ENCODE measurements around the gene C1orf226. TPM values are rescaled to one million over a fixed set of nuclear protein-coding genes. Genes with fewer than 3 reads are reported as not detected.

Gene C1orf226
- total and polyA plus RNA-seq, 2 of the 4 experiments (the other 2 are of a cell fraction), result under 0.01 to 0.10 TPM

GRCh38 chr1:162386292-162387225 is 5.0 kb downstream of the C1orf226 start:
- H2BK20ac ChIP-seq (ENCODE audit: low read depth, low read length), result no peak overlapping the region
- H3K9ac ChIP-seq (ENCODE audit: low read depth, low read length), result no peak overlapping the region
- H2AK9ac ChIP-seq (replicated peaks; ENCODE audit: low read depth, low read length, poor library complexity), result no peak overlapping the region
- in situ Hi-C loops (cut with MboI; ENCODE audit: low sequenced_read_pairs), result loop anchor here (25.0 kb wide), 1 partner anchor 599 kb away; no protein-coding TSS in a partner anchor
- no peak overlapping the region for H2AFZ ChIP-seq (replicated peaks; ENCODE audit: low read length, poor library complexity)
- no peak overlapping the region for H2AK5ac ChIP-seq (ENCODE audit: low read depth, low read length)
- WGBS, 2 experiments (ENCODE audit: extremely low coverage in 2 of 2, insufficient read length in 1 of 2), result 50% methylated on average over 2 of the region's 8 CpGs; no CpG with 5 or more reads in 1 of the 2 experiments
- BruUV-seq (replicated peaks), result no TSS peak
- no peak overlapping the region for H3K4me3 ChIP-seq (ENCODE audit: insufficient read depth, low read depth, low read length)
- no peak overlapping the region for H3K23ac ChIP-seq (ENCODE audit: low read depth, low read length)
- no peak overlapping the region for H4K91ac ChIP-seq (ENCODE audit: insufficient read depth, low read depth, low read length)
- H3K56ac ChIP-seq (ENCODE audit: extremely low read depth, insufficient read depth, low read length), result no peak overlapping the region
- no peak overlapping the region for H2BK15ac ChIP-seq (ENCODE audit: low read depth, low read length)
- dilution Hi-C loops (cut with HindIII; ENCODE audit: low sequenced_read_pairs, unreplicated experiment), result no loop called here
- no peak overlapping the region for H4K8ac ChIP-seq (ENCODE audit: low read depth in 2 of 2, low read length in 2 of 2)
- no peak overlapping the region for H4K5ac ChIP-seq (ENCODE audit: low read depth, low read length)
- H3K27me3 ChIP-seq (ENCODE audit: control insufficient read depth, insufficient read depth, low read length), result peaks cover 30% of the 10 kb centered on the region
- no peaks in the 10 kb centered on the region for H3K79me1 ChIP-seq (ENCODE audit: low read depth in 1 of 2, low read length in 2 of 2)
- H2BK5ac ChIP-seq (ENCODE audit: low read depth, low read length, poor library complexity, severe bottlenecking), result no peak overlapping the region
- no peak overlapping the region for H2BK120ac ChIP-seq (ENCODE audit: low read depth, low read length)
- no peak overlapping the region for H3K27ac ChIP-seq (ENCODE audit: insufficient read depth, low read length)
- POLR2A ChIA-PET (ENCODE audit: unreplicated experiment), result no interaction called here
- DNase-seq (no peak), ATAC-seq (ENCODE audit: low read depth) (no peak)
- H4K20me1 ChIP-seq (ENCODE audit: insufficient read depth, low read length), result no peaks in the 10 kb centered on the region
- H3K4ac ChIP-seq (ENCODE audit: low read depth, low read length), result no peak overlapping the region
- no peak overlapping the region for H3K4me2 ChIP-seq (ENCODE audit: low read depth, low read length)
- no peak overlapping the region for H3K18ac ChIP-seq (ENCODE audit: low read depth, low read length)
- CTCF ChIA-PET, result interaction anchor here (1.1 kb wide), 1 partner anchor 20 kb away, joined by 3 read pairs; no protein-coding TSS in a partner anchor
- no peaks in the 10 kb centered on the region for H3K4me1 ChIP-seq (ENCODE audit: control insufficient read depth, insufficient read depth, low read length)
- no peak overlapping the region for H3K14ac ChIP-seq (replicated peaks; ENCODE audit: low read depth, low read length)
- no peaks in the 10 kb centered on the region for H3K36me3 ChIP-seq (ENCODE audit: control insufficient read depth, insufficient read depth, low read length)
- intact Hi-C loops (cut with micrococcal nuclease), result no loop called here
- H3K9me3 ChIP-seq (ENCODE audit: control insufficient read depth, insufficient read depth, low read length), result no peaks in the 10 kb centered on the region
- H3K9me1 ChIP-seq (ENCODE audit: insufficient read depth, low read length), result no peaks in the 10 kb centered on the region
- TF ChIP-seq CEBPB (IDR thresholded peaks at IDR 0.05; ENCODE audit: low read depth, low read length) (no peak), ELK1 (IDR thresholded peaks at IDR 0.05; ENCODE audit: borderline replicate concordance, low read depth, low read length) (no peak), RAD21 (IDR thresholded peaks at IDR 0.05; ENCODE audit: low read length) (no peak), CTCF (conservative IDR thresholded peaks at IDR 0.05; ENCODE audit: low read depth, low read length) (no peak), RCOR1 (IDR thresholded peaks at IDR 0.05; ENCODE audit: insufficient replicate concordance, low read length) (no peak), USF2 (IDR thresholded peaks at IDR 0.05; ENCODE audit: low read depth, low read length) (no peak), NFE2L2 (IDR thresholded peaks at IDR 0.05; ENCODE audit: low read depth, low read length) (no peak), MXI1 (IDR thresholded peaks at IDR 0.05; ENCODE audit: borderline replicate concordance, low read depth, low read length) (no peak), MAZ (IDR thresholded peaks at IDR 0.05; ENCODE audit: borderline replicate concordance, low read depth, low read length) (no peak), BHLHE40 (IDR thresholded peaks at IDR 0.05; ENCODE audit: low read depth, low read length) (no peak), MAFK (IDR thresholded peaks at IDR 0.05; ENCODE audit: low read depth, low read length) (no peak), CHD1 (IDR thresholded peaks at IDR 0.05; ENCODE audit: low read depth, low read length) (no peak), FOS (IDR thresholded peaks at IDR 0.05; ENCODE audit: low read depth, low read length) (no peak), RFX5 (IDR thresholded peaks at IDR 0.05; ENCODE audit: low read depth, low read length) (no peak), POLR2A (IDR thresholded peaks at IDR 0.05; ENCODE audit: low read depth, low read length) (no peak)

All from IMR-90 (cell line).